ENCODE results near the gene COBL. TPM values are rescaled to one million over a fixed set of nuclear protein-coding genes. Genes with fewer than 3 reads are reported as not detected.

Gene COBL
- total and polyA plus RNA-seq, 2 of the 8 experiments (the other 6 are each of a cell fraction or from before 2014, with no cell fraction given) = 13.8 to 40.4 TPM

DNA sequence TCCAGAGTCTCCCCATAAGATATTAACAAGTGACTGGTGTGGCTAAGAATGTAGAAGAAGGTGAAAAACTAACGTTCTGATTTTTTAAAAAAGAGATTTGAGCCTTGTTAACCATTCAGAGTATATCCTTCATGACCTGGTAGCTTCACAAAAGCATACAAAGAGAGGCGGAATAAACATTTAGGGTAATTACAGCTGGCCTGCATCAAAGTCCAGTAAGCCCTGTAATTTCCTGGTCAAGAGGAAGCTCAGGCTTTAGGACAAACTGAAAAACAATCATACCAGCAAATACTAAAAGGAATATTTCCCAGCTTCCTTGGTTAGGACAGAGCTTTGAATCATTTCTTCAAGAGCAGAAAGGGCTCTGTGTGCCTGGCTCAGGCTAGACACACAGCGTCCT is 165.2 kb downstream of the COBL start:
- Histone ChIP-seq H4K8ac (ENCODE audit: extremely low read depth, insufficient read depth, low read length) (no peak overlapping the region), H3K9ac (replicated peaks in 1 of 4; ENCODE audit: extremely low read depth in 1 of 4, low read depth in 3 of 4, low read length in 3 of 4) (no peak overlapping the region), H3K27me3 (replicated peaks in 1 of 4; ENCODE audit: control insufficient read depth in 3 of 4, extremely low read depth in 1 of 4, insufficient read depth in 3 of 4, low read length in 3 of 4) (no peaks in the 10 kb centered on the region), H3K56ac (replicated peaks; ENCODE audit: insufficient read length, low read depth, low read length) (no peak overlapping the region), H2BK5ac (ENCODE audit: low read depth, low read length) (no peak overlapping the region; the same call in 1 of the 2 replicates), H3K14ac (ENCODE audit: insufficient read length) (no peak overlapping the region), H3K4ac (replicated peaks; ENCODE audit: insufficient read length, low read depth, low read length) (no peak overlapping the region), H2BK120ac (replicated peaks; ENCODE audit: low read depth, low read length) (no peak overlapping the region), H2AK5ac (ENCODE audit: low read depth, low read length) (no peak overlapping the region), H4K5ac (ENCODE audit: insufficient read length, low read depth, low read length) (no peak overlapping the region), H3K79me1 (ENCODE audit: low read depth, low read length) (no peaks in the 10 kb centered on the region; the same call in 1 of the 2 replicates), H3K18ac (ENCODE audit: extremely low read depth, low read length) (no peak overlapping the region), H3K4me2 (ENCODE audit: insufficient read depth in 1 of 2, low read depth in 2 of 2, low read length in 2 of 2) (no peak overlapping the region), H2AFZ (ENCODE audit: low read length) (no peak overlapping the region), H3K4me3 (ENCODE audit: extremely low read depth in 1 of 4, insufficient read depth in 2 of 4, low read depth in 3 of 4, low read length in 4 of 4) (no peak overlapping the region), H3K23ac (ENCODE audit: insufficient read length) (no peak overlapping the region), H4K91ac (replicated peaks; ENCODE audit: insufficient read length, low read length) (no peak overlapping the region), H4K20me1 (replicated peaks in 1 of 2; ENCODE audit: control insufficient read depth in 1 of 2, insufficient read depth in 2 of 2, low read length in 2 of 2) (no peaks in the 10 kb centered on the region), H3K23me2 (ENCODE audit: low read depth, low read length) (no peaks in the 10 kb centered on the region; the same call in 1 of the 2 replicates), H3K9me3 (ENCODE audit: insufficient read depth in 2 of 2, low read depth in 1 of 2, low read length in 1 of 2) (no peaks in the 10 kb centered on the region; a peak in 1 of 4 replicates), H2BK15ac (ENCODE audit: low read length) (no peak overlapping the region), H2BK20ac (ENCODE audit: low read length) (no peak overlapping the region), H3K4me1 (replicated peaks in 1 of 4; ENCODE audit: control insufficient read depth in 3 of 4, insufficient read depth in 4 of 4, low read length in 3 of 4) (peaks cover 0 to 6% (median 4%) of the 10 kb centered on the region in 4 experiments; a peak in 5 of 7 replicates), H3K27ac (ENCODE audit: low read depth, low read length) (no peak overlapping the region), H3K36me3 (ENCODE audit: control insufficient read depth in 2 of 4, insufficient read depth in 4 of 4, low read length in 3 of 4) (0 out of 8 replicates have a peak, but pooled peaks cover 0 to 4% (median 0%) of the 10 kb centered on the region in 4 experiments), H2BK12ac (ENCODE audit: low read depth, low read length) (no peak overlapping the region), H3K79me2 (ENCODE audit: control insufficient read depth in 1 of 2, insufficient read depth in 2 of 2, low read length in 2 of 2) (no peaks in the 10 kb centered on the region)
- ChIA-PET CTCF (ENCODE audit: partially characterized antibody) (interaction anchor here (1.1 to 7.5 kb wide), 8 partner anchors 9 to 703 kb away, joined by 3 to 76 read pairs (median 8); no protein-coding TSS in a partner anchor), POLR2A (ENCODE audit: partially characterized antibody) (no interaction called here)
- FAIRE-seq = no peak
- DNase-seq (ENCODE audit: low read depth in 1 of 2, low spot score in 2 of 2) = no peak
- WGBS, 2 experiments (ENCODE audit: extremely low coverage in 1 of 2, insufficient coverage in 1 of 2, insufficient read length in 1 of 2, insufficient replicate concordance in 2 of 2, low coverage in 1 of 2, low lambda C conversion rate in 2 of 2, missing lambda C conversion rate in 1 of 2) = 89% methylated on average over 3 of the region's 3 CpGs; no CpG with 5 or more reads in 1 of the 2 experiments
- TF ChIP-seq MAFK (IDR thresholded peaks at IDR 0.05; ENCODE audit: low read depth, low read length) = no peak
- TF ChIP-seq BACH1 (IDR thresholded peaks at IDR 0.05; ENCODE audit: low read length) = no peak
